HG02885 (cell line): ENCODE data around the gene USP25.

Source experiments
- ATAC-seq: cut with Tn5 transposase; IDR thresholded peaks from one replicate; pipeline ENCODE4 v1.9.1; 2021; ENCODE audit warnings: mild to moderate bottlenecking; ENCODE audit not compliant: unreplicated experiment, poor library complexity

Gene USP25

GRCh38 chr21:15848634-15849560 is 119.1 kb downstream of the USP25 start:
- no peak for ATAC-seq

GRCh38 chr21:15849927-15850326 is 120.1 kb downstream of the USP25 start:
- no peak for ATAC-seq

GRCh38 chr21:15850645-15851044 is 120.9 kb downstream of the USP25 start:
- ATAC-seq = no peak

GRCh38 chr21:15852146-15852545 is 122.4 kb downstream of the USP25 start:
- no peak for ATAC-seq

- ATAC-seq = no peak
These were observed 123.3 kb downstream of the USP25 start for GRCh38 chr21:15853126-15853525.

- ATAC-seq = no peak
These were observed 127.0 kb downstream of the USP25 start for GRCh38 chr21:15856813-15857212.

GRCh38 chr21:15857740-15858139 is 128.0 kb downstream of the USP25 start:
- ATAC-seq = no peak

GRCh38 chr21:15860541-15860940 is 130.8 kb downstream of the USP25 start:
- ATAC-seq = no peak

- ATAC-seq = no peak
These were observed 139.2 kb downstream of the USP25 start for GRCh38 chr21:15868940-15869339.

- peak; percentile 68 for ATAC-seq
These were observed 141.0 kb downstream of the USP25 start for GRCh38 chr21:15870819-15871218.

- ATAC-seq = peak; percentile 73
These were observed 142.5 kb downstream of the USP25 start for GRCh38 chr21:15872236-15872635.

GRCh38 chr21:15874615-15875014 is 144.8 kb downstream of the USP25 start:
- ATAC-seq = no peak

GRCh38 chr21:15875286-15875685 is 145.5 kb downstream of the USP25 start:
- no peak for ATAC-seq

- ATAC-seq = no peak
These were observed 164.1 kb downstream of the USP25 start for GRCh38 chr21:15893902-15894301.

- ATAC-seq = no peak
These were observed 164.8 kb downstream of the USP25 start for GRCh38 chr21:15894596-15894995.

- no peak for ATAC-seq
These were observed 165.6 kb downstream of the USP25 start for GRCh38 chr21:15895142-15896106.

- ATAC-seq = no peak
These were observed 166.7 kb downstream of the USP25 start for GRCh38 chr21:15896501-15896900.

GRCh38 chr21:15904389-15904788 is 174.6 kb downstream of the USP25 start:
- ATAC-seq = no peak

- no peak for ATAC-seq
These were observed 178.4 kb downstream of the USP25 start for GRCh38 chr21:15908187-15908586.

- ATAC-seq = no peak
These were observed 198.4 kb downstream of the USP25 start for GRCh38 chr21:15928196-15928595.
